HL-60 (cell line): ENCODE results near the gene SPATA6L.
A peak's percentile ranks its signal among the peaks of the same experiment; 100 is the strongest.

ENCODE experiments used
- DNase-seq, 2 experiments: peaks; one replicate each; pipeline ENCODE4 v3.0.0-alpha.2; 2010 to 2020; ENCODE audit warnings: low read depth in 1 of 2, low spot score in 1 of 2
- H3K27ac ChIP-seq: fragments of 250-450 bp; sonication (Bioruptor Pico); replicated peaks from 2 replicates; pipeline ENCODE4 v1.5.1; 2020; ENCODE audit warnings: mild to moderate bottlenecking, moderate library complexity
- H3K27me3 ChIP-seq: fragments of 250-450 bp; sonication (Bioruptor Pico); 2 replicates; pipeline ENCODE4 v1.5.1; 2021; ENCODE audit warnings: mild to moderate bottlenecking, moderate library complexity; ENCODE audit not compliant: insufficient read depth, poor library complexity, severe bottlenecking
- H3K4me3 ChIP-seq: replicated peaks from 2 replicates; pipeline ENCODE4 v1.5.1; 2011; ENCODE audit warnings: mild to moderate bottlenecking, control low read depth, low read length; ENCODE audit not compliant: insufficient read depth
- CTCF ChIP-seq: IDR thresholded peaks from one replicate; pipeline ENCODE4 v1.5.1; 2011; ENCODE audit warnings: low read length, control low read depth, inconsistent platforms; ENCODE audit not compliant: insufficient read depth
- GABPA ChIP-seq: IDR thresholded peaks from 2 replicates; pipeline ENCODE4 v1.6.1; 2012; ENCODE audit warnings: low read depth
- POLR2AphosphoS5 ChIP-seq: IDR thresholded peaks from 2 replicates; pipeline ENCODE4 v1.6.1; 2012; ENCODE audit warnings: low read depth
- REST ChIP-seq: IDR thresholded peaks from 2 replicates; pipeline ENCODE4 v1.6.1; 2012; ENCODE audit warnings: low read depth; ENCODE audit not compliant: insufficient replicate concordance
- SPI1 ChIP-seq: IDR thresholded peaks from 2 replicates; pipeline ENCODE4 v1.6.1; 2012; ENCODE audit warnings: low read depth, mild to moderate bottlenecking, borderline replicate concordance

Gene SPATA6L

GRCh38 chr9:4600368-4600767 lies 65.9 kb downstream of the SPATA6L start:
- no peak overlapping the region for H3K4me3 ChIP-seq

GRCh38 chr9:4596165-4596922 lies 69.9 kb downstream of the SPATA6L start:
- Histone ChIP-seq H3K27ac (no peak overlapping the region), H3K27me3 (no peaks in the 10 kb centered on the region), H3K4me3 (no peak overlapping the region)
- TF ChIP-seq REST (no peak), GABPA (no peak), POLR2AphosphoS5 (no peak), CTCF (no peak), SPI1 (no peak; the same call in 1 of the 2 replicates)
- no peak for DNase-seq

More at GRCh38 chr9:4600368-4600767, 65.9 kb downstream of the SPATA6L start:
- Histone ChIP-seq H3K27me3 (no peaks in the 10 kb centered on the region), H3K27ac (no peak overlapping the region)
- TF ChIP-seq SPI1 (0 out of 2 replicates have a peak, but pooled peaks have one; percentile 1), REST (no peak)
- no peak for DNase-seq

- no peaks in the 10 kb centered on the region for H3K27me3 ChIP-seq
- DNase-seq: no peak
- H3K27ac ChIP-seq: no peak overlapping the region
- H3K4me3 ChIP-seq: no peak overlapping the region
- no peak for TF ChIP-seq GABPA
- TF ChIP-seq CTCF: no peak
These were observed 71.3 kb downstream of the SPATA6L start for GRCh38 chr9:4594994-4595393.

GRCh38 chr9:4594545-4594944 lies 71.7 kb downstream of the SPATA6L start:
- H3K4me3 ChIP-seq: no peak overlapping the region
- TF ChIP-seq SPI1 (no peak), GABPA (no peak), CTCF (no peak), REST (no peak), POLR2AphosphoS5 (no peak)
- no peak for DNase-seq

More at GRCh38 chr9:4594545-4594944, 71.7 kb downstream of the SPATA6L start:
- Histone ChIP-seq H3K27me3 (no peaks in the 10 kb centered on the region), H3K27ac (no peak overlapping the region)
